ENCODE measurements around the gene AXIN2.

Gene AXIN2

GRCh38 chr17:65561452-65562205, at the start of gene AXIN2:
Gene AXIN2 (minus strand): TSS chr17:65561648. CDS start chr17:65558620, 3,028 bp downstream.
- peak; percentile 41 for DNase-seq

- DNase-seq = no peak
Measured at GRCh38 chr17:65609749-65610148, 48.3 kb upstream of the AXIN2 start.

- no peak for DNase-seq
Measured at GRCh38 chr17:65609286-65609685, 47.8 kb upstream of the AXIN2 start.

- DNase-seq = no peak
Measured at GRCh38 chr17:65604070-65604469, 42.6 kb upstream of the AXIN2 start.

GRCh38 chr17:65601881-65602280, 40.4 kb upstream of the AXIN2 start:
- no peak for DNase-seq

GRCh38 chr17:65601145-65601544, 39.7 kb upstream of the AXIN2 start:
- DNase-seq = no peak

GRCh38 chr17:65600518-65600917, 39.1 kb upstream of the AXIN2 start:
- no peak for DNase-seq

GRCh38 chr17:65599650-65600049, 38.2 kb upstream of the AXIN2 start:
- no peak for DNase-seq

GRCh38 chr17:65598746-65599145, 37.3 kb upstream of the AXIN2 start:
- no peak for DNase-seq

- DNase-seq = no peak
Measured at GRCh38 chr17:65595071-65595656, 33.7 kb upstream of the AXIN2 start.

GRCh38 chr17:65593855-65594845, 32.7 kb upstream of the AXIN2 start:
- DNase-seq = no peak

- DNase-seq = no peak
Measured at GRCh38 chr17:65593092-65593854, 31.8 kb upstream of the AXIN2 start.

GRCh38 chr17:65592125-65592965, 30.9 kb upstream of the AXIN2 start:
- no peak for DNase-seq

- no peak for DNase-seq
Measured at GRCh38 chr17:65589321-65589720, 27.9 kb upstream of the AXIN2 start.

- no peak for DNase-seq
Measured at GRCh38 chr17:65588181-65588808, 26.8 kb upstream of the AXIN2 start.

- no peak for DNase-seq
Measured at GRCh38 chr17:65587534-65588180, 26.2 kb upstream of the AXIN2 start.

- DNase-seq = no peak
Measured at GRCh38 chr17:65586899-65587298, 25.5 kb upstream of the AXIN2 start.

- DNase-seq = no peak
Measured at GRCh38 chr17:65584604-65585521, 23.4 kb upstream of the AXIN2 start.

GRCh38 chr17:65583921-65584603, 22.6 kb upstream of the AXIN2 start:
- no peak for DNase-seq
